Limb (tissue), 2 donors: ENCODE data around the gene BRD3OS.
A peak's percentile ranks its signal among the peaks of the same experiment; 100 is the strongest.

ENCODE experiments used
- DNase-seq, 2 donors: peaks; one replicate each; pipeline ENCODE4 v3.0.0-alpha.2; 2016; ENCODE audit errors: extremely low spot score in 2 of 2

The BRD3OS gene

GRCh38 chr9:134032456-134033222, 7.4 kb downstream of the BRD3OS start:
- no peak for DNase-seq

DNA sequence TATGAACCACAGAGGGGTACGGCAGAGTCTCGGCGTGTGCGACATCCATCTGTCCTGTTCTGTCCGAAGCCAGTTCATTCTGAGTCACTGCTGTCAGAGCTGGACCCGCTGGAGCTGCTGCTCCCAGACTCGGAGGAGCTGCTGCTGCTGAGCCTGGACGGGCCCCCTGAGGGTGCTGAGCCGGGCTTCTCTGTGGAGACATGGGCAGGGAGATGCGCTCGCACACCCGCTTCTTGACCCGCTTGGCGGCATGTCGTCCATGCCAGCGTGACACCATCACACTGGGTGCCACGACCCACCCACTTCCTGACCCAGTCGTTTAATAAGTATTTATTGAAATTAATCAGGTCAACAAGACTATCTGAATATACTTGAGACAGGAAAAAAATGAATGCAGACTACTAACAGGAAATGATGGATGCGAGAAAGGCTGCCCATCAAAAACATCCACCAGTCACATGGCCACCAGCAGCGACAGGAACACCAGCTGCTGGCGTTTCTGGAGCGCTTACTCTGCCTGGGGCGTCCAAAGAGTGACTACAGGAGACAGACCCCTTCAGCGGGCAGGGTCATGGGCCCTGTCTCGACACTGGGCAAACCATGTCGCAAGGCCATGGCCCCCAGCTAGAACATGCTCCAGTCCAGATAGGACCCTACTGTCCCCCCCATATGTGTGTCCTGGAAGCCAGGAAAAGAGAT, 8.4 kb downstream of the BRD3OS start:
- peak in 1 of 2 donors; percentile 17 for DNase-seq

GRCh38 chr9:134034215-134035040, 9.1 kb downstream of the BRD3OS start:
- peak in 1 of 2 donors; percentile 21 for DNase-seq

DNA sequence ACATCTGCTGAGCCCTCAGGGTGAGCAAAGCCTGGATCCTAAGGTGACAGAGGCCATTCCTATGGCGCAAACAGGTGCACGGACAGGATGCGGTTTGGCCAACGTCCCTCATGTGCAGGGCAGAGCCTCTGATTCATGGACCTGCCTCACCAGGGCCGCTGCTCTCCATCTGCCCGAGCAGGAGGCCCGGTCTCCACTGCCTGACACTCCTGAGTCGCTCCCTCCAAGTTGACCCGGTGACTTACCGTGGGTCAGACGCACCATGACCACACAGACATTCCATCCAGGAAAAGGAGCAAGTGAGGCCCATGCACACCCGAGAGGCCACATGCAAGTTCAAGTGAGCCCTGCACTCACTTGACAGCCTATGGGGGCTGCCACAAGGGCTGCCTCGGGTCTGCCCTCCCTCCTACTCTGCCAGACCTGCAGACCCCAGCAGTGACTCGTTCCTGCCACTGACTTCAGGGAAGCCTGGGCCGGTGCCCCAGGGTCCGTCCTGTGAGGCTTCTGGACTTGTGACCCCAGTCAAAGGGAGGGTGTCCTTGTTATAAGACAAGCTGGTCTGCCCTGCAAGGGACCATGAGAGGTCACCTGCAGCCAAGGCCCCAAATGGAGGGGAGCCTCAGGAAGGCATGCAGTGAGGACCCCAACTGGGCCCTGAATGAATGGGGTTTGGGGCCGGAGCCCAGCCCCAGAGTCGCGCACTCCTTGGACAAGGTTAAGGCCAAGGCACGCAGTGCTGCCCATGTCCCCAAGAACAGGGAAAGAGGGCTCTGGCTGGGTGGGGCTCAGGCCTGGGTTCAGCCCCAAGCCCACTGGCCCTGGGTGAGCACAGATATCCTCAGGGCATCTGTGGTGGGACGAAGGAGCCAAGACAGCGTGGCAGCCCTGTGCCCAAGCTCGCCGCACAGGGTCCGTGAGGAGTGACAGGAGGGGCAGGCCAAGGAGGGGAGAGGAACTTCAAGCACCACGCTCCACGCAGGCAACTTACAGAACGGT, 10.1 kb downstream of the BRD3OS start:
- DNase-seq, result peak in 1 of 2 donors; percentile 18

- DNase-seq, result no peak
Measured at GRCh38 chr9:134036130-134036529, 10.8 kb downstream of the BRD3OS start.

DNA sequence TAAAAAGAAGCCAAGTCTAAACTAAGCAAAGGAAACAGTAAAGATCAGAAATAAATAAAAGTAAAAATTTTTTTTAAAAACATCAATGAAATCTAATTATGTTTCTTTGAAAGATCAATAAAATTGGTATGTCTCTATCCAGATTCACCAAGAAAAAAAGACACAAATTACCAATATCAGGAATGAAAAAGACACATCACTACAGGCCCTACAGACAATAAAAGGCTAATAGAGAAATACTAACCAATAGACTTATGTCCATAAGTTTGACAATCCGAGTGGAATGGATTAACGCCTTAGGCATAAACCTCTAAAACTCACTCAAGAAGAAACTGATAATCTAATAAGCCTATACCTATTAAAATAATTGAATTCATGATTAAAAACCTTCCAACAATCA, 12.4 kb downstream of the BRD3OS start:
- no peak for DNase-seq

GRCh38 chr9:134039386-134040175, 14.3 kb downstream of the BRD3OS start:
- DNase-seq, result no peak

GRCh38 chr9:134040176-134040565, 14.9 kb downstream of the BRD3OS start:
- no peak for DNase-seq

DNA sequence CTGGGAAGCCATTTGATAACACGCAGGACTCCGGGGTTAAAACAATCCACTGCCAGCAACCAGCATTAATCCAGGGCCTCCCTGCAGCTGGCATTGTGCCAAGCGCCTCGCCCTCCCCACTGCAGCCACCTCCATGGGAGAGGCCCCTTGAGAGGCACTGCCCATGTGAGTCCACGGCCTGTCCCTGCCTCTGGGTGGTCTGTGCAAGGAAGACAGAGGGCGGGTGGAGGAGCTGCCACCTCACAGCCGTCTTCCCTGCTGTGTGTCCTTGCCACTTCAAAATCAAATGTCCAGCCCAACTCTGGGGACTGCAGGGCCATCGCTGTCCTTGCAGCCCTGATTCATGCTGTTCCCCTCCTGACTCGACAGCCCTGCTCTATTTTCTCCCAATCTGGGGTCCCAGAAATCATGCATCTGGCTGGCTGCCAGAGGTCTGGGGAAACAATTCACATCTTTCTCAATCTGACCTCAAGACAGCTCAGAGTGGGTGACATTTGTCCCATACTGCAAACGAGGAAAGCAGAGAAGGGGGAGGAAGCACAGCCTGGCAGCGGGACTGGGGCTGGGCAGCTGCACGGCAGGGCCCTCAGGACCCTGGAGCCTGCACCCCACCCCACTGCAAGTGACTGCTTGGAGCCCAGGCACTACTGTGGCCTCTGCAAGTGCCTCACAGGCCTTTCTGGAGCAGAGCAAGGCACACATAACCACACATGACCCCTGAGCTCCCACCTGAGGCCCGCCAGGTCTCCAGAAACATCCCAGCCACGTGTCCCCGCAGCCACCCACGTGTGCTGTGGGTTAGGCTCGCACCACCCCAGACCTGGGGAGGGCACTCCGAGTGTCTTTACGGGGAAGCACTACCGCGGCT, 15.7 kb downstream of the BRD3OS start:
- no peak for DNase-seq

- DNase-seq, result no peak
Measured at GRCh38 chr9:134041649-134041962, 16.3 kb downstream of the BRD3OS start.

- DNase-seq, result no peak
Measured at GRCh38 chr9:134043531-134043988, 18.3 kb downstream of the BRD3OS start.

- no peak for DNase-seq
Measured at GRCh38 chr9:134044944-134045343, 19.7 kb downstream of the BRD3OS start.

DNA sequence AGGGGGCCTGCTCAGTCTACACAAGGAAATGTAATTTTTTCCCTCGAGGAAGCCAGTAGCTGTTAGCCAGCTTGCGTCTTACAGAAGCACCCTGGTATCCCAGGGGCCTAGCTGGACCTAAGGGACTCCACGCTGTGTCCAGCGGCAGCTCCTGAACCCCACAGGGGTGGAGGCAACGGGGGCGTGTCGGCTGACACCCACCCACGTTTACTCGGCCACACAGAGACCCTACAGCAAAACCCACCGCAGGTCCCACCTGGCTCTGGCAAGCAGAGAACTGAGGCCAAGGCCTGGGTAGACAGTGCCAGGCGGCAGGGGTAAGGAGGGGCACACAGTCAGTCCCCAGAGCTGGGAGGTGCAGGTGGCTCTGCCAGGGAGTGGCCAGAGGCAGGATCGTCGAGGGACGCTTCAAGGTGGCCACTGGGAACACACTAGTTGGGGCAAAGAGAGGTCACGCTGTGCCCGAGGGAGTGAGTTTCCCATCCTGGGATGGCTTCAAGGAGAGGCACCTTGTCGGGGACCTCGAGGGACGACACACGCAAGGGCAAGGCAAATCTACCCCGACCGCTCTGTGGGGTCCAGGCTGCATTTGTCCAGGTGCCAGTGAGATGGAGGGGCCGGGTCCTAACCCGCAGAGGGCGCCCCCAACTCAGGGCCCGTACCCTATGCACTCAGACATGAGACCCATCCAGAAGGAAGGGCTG, 20.7 kb downstream of the BRD3OS start:
- DNase-seq, result no peak

- DNase-seq, result no peak
Measured at GRCh38 chr9:134046894-134047681, 21.8 kb downstream of the BRD3OS start.

- DNase-seq, result no peak
Measured at GRCh38 chr9:134047868-134048581, 22.7 kb downstream of the BRD3OS start.

DNA sequence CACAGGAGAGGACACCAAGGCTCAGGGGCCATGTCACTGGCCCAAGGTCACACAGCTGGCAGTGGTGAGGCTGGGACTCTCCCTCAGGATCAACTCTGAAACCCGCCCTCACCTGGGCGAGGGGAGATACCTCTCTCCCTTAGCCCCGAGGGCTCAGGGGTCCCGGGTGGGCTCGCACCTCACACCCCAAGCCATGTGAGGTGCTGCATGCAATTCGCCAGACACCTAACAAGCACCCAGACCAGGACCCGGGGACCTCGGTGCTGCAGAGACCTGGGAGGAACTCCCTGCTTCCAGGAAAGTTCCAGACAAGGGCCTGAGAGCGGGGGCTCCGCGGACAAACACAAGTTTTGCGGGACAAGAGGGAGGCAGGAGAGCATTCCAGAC, 23.3 kb downstream of the BRD3OS start:
- no peak for DNase-seq

- DNase-seq, result no peak
Measured at GRCh38 chr9:134049236-134049635, 24.0 kb downstream of the BRD3OS start.
